Measurements from ENCODE around the gene ADGRL2. TPM values are rescaled to one million over a fixed set of nuclear protein-coding genes. Genes with fewer than 3 reads are reported as not detected.

ADGRL2 gene
- total and polyA plus RNA-seq, 2 experiments from 2014 or later, result 38.2 to 90.3 TPM

DNA sequence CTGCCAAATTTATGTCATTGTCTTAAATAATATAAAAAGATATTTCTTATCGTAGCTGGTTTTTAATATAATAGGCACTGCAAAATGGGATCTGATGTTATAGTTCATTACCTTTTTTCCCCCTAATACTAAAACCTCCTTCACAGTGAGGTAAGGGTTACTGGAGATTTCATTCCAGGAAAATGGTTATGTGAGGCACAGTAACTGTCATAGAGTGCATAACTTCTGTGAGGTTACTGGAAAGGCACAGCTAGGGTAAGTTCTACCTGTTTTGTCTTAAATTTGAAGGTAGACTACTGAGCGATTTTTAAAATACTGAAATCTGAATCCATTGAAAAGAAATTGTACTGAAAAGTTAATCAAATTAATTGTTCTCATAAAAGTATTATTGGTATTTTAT is 13.0 kb downstream of the ADGRL2 start:
- H3K79me2 ChIP-seq (replicated peaks; ENCODE audit: insufficient read depth), result peaks cover 100% of the 10 kb centered on the region
- H3K27ac Mint-ChIP-seq, result no peak overlapping the region
- peaks cover 51% of the 10 kb centered on the region for H3K4me1 Mint-ChIP-seq
- no peak overlapping the region for H3K4me3 ChIP-seq
- H4K20me1 ChIP-seq (replicated peaks; ENCODE audit: insufficient read depth), result 0 out of 2 replicates have a peak, but pooled peaks cover 6% of the 10 kb centered on the region
- no peak overlapping the region for H2AFZ ChIP-seq
- H3K9me2 ChIP-seq (ENCODE audit: insufficient read depth), result no peaks in the 10 kb centered on the region
- H3K27me3 ChIP-seq (ENCODE audit: insufficient read depth), result no peaks in the 10 kb centered on the region
- H3K27me3 Mint-ChIP-seq (ENCODE audit: insufficient read depth, low read depth, poor library complexity), result no peaks in the 10 kb centered on the region
- H3K4me1 ChIP-seq (ENCODE audit: insufficient read depth), result peaks cover 54% of the 10 kb centered on the region
- ATAC-seq (no peak), DNase-seq (ENCODE audit: low spot score) (no peak)
- H3K36me3 Mint-ChIP-seq (ENCODE audit: low read depth), result no peaks in the 10 kb centered on the region
- no peaks in the 10 kb centered on the region for H3F3A ChIP-seq (replicated peaks; ENCODE audit: low read depth)
- no peaks in the 10 kb centered on the region for H3K9me3 Mint-ChIP-seq
- H3K4me2 ChIP-seq, result no peak overlapping the region
- no peaks in the 10 kb centered on the region for H3K36me3 ChIP-seq (ENCODE audit: insufficient read depth)
- TF ChIP-seq EZH2phosphoT487 (IDR thresholded peaks at IDR 0.05; ENCODE audit: unreplicated experiment) (no peak), STAT1 (IDR thresholded peaks at IDR 0.05; ENCODE audit: unreplicated experiment) (no peak), POLR2AphosphoS5 (IDR thresholded peaks at IDR 0.05; ENCODE audit: low read depth) (no peak), ZNF114 (CRISPR knock-in tag; IDR thresholded peaks at IDR 0.05) (no peak), REST (IDR thresholded peaks at IDR 0.05; ENCODE audit: unreplicated experiment) (no peak), CTCF (conservative IDR thresholded peaks at IDR 0.05; ENCODE audit: low read depth in 2 of 2) (no peak)
- no peak overlapping the region for H3K27ac ChIP-seq (ENCODE audit: low read depth)
- no peak overlapping the region for H3K4me3 Mint-ChIP-seq

GRCh38 chr1:81819613-81820012 is 18.9 kb downstream of the ADGRL2 start:
- peaks cover 49% of the 10 kb centered on the region for H3K4me1 ChIP-seq (ENCODE audit: insufficient read depth)
- no peak overlapping the region for H3K4me3 ChIP-seq
- H3K9me2 ChIP-seq (ENCODE audit: insufficient read depth), result no peaks in the 10 kb centered on the region
- H3K27me3 ChIP-seq (ENCODE audit: insufficient read depth), result no peaks in the 10 kb centered on the region
- ATAC-seq (no peak), DNase-seq (ENCODE audit: low spot score) (no peak)
- H3K36me3 Mint-ChIP-seq (ENCODE audit: low read depth), result no peaks in the 10 kb centered on the region
- H3K4me3 Mint-ChIP-seq, result no peak overlapping the region
- no peaks in the 10 kb centered on the region for H3K9me3 Mint-ChIP-seq
- no peaks in the 10 kb centered on the region for H3K36me3 ChIP-seq (ENCODE audit: insufficient read depth)
- H3K4me1 Mint-ChIP-seq, result peaks cover 52% of the 10 kb centered on the region
- peaks cover 99% of the 10 kb centered on the region for H3K79me2 ChIP-seq (replicated peaks; ENCODE audit: insufficient read depth)
- no peak overlapping the region for H2AFZ ChIP-seq
- H3F3A ChIP-seq (replicated peaks; ENCODE audit: low read depth), result no peaks in the 10 kb centered on the region
- 0 out of 2 replicates have a peak overlapping the region, but pooled peaks have one; percentile 28 for H3K27ac Mint-ChIP-seq
- H3K27ac ChIP-seq (ENCODE audit: low read depth), result no peak overlapping the region
- H4K20me1 ChIP-seq (replicated peaks; ENCODE audit: insufficient read depth), result no peaks in the 10 kb centered on the region
- H3K27me3 Mint-ChIP-seq (ENCODE audit: insufficient read depth, low read depth, poor library complexity), result no peaks in the 10 kb centered on the region
- H3K4me2 ChIP-seq, result peak overlapping the region; percentile 29; the same call in 1 of the 2 replicates
- TF ChIP-seq NANOG (IDR thresholded peaks at IDR 0.05; ENCODE audit: borderline replicate concordance) (no peak), ZNF331 (CRISPR knock-in tag; IDR thresholded peaks at IDR 0.05; ENCODE audit: low read depth) (no peak), STAT1 (IDR thresholded peaks at IDR 0.05; ENCODE audit: unreplicated experiment) (no peak), ZNF114 (CRISPR knock-in tag; IDR thresholded peaks at IDR 0.05) (no peak), REST (IDR thresholded peaks at IDR 0.05; ENCODE audit: unreplicated experiment) (no peak), EZH2phosphoT487 (IDR thresholded peaks at IDR 0.05; ENCODE audit: unreplicated experiment) (no peak), POLR2AphosphoS5 (IDR thresholded peaks at IDR 0.05; ENCODE audit: low read depth) (no peak), ETS1 (IDR thresholded peaks at IDR 0.05) (no peak), CTCF (conservative IDR thresholded peaks at IDR 0.05; ENCODE audit: low read depth in 2 of 2) (no peak), CREB1 (CRISPR knock-in tag; IDR thresholded peaks at IDR 0.05; ENCODE audit: low read depth) (no peak), EZH2 (IDR thresholded peaks at IDR 0.05; ENCODE audit: low read depth, unreplicated experiment) (no peak)
